DOHH2 (cell line): ENCODE results near the gene RPL5.

Experiments
- H3F3A ChIP-seq: fragments of 200-600 bp; sonication (generic), shearing (Covaris generic); 2 replicates; pipeline ENCODE4 v1.6.0; 2016; ENCODE audit warnings: antibody characterized with exemption, mild to moderate bottlenecking; ENCODE audit not compliant: control insufficient read depth, insufficient read depth
- H3K27ac ChIP-seq: fragments of 200-600 bp; sonication (generic); 2 replicates; pipeline ENCODE4 v1.5.1; 2014; ENCODE audit warnings: low read depth, mild to moderate bottlenecking, low read length, moderate library complexity
- H3K27me3 ChIP-seq: fragments of 200-600 bp; sonication (generic); 2 replicates; pipeline ENCODE4 v1.6.1; 2014; ENCODE audit warnings: mild to moderate bottlenecking, low read length, mixed read lengths; ENCODE audit not compliant: control insufficient read depth
- H3K36me3 ChIP-seq: fragments of 200-600 bp; sonication (generic); 2 replicates; pipeline ENCODE4 v1.6.1; 2014; ENCODE audit warnings: mild to moderate bottlenecking, low read length, moderate library complexity, mixed read lengths; ENCODE audit not compliant: control insufficient read depth
- H3K4me1 ChIP-seq: fragments of 200-600 bp; sonication (generic); 2 replicates; pipeline ENCODE4 v1.6.1; 2014; ENCODE audit warnings: mild to moderate bottlenecking, low read length, mixed read lengths; ENCODE audit not compliant: control insufficient read depth
- H3K4me2 ChIP-seq: fragments of 200-600 bp; sonication (generic); 2 replicates; pipeline ENCODE4 v1.6.0; 2014; ENCODE audit warnings: mild to moderate bottlenecking, low read length, moderate library complexity
- H3K4me3 ChIP-seq: fragments of 200-600 bp; sonication (generic); 2 replicates; pipeline ENCODE4 v1.5.1; 2014; ENCODE audit warnings: mild to moderate bottlenecking, low read length, mixed read lengths
- H3K79me2 ChIP-seq: fragments of 200-600 bp; sonication (generic); 2 replicates; pipeline ENCODE4 v1.6.1; 2014; ENCODE audit warnings: mild to moderate bottlenecking, low read length, mixed read lengths; ENCODE audit not compliant: control insufficient read depth
- H3K9me2 ChIP-seq: fragments of 200-600 bp; sonication (generic); replicated peaks from 2 replicates; pipeline ENCODE4 v1.6.1; 2014; ENCODE audit warnings: mild to moderate bottlenecking, low read length, mixed read lengths; ENCODE audit not compliant: control insufficient read depth
- H3K9me3 ChIP-seq: fragments of 200-600 bp; sonication (generic); 2 replicates; pipeline ENCODE4 v1.6.1; 2014; ENCODE audit warnings: antibody characterized with exemption, low read length, mixed read lengths; ENCODE audit not compliant: control insufficient read depth, insufficient read depth
- H4K20me1 ChIP-seq: fragments of 200-600 bp; sonication (generic); 2 replicates; pipeline ENCODE4 v1.6.0; 2014; ENCODE audit warnings: low read depth, mild to moderate bottlenecking, antibody characterized with exemption, low read length, moderate library complexity; ENCODE audit not compliant: control insufficient read depth, insufficient read depth
- CTCF ChIP-seq: fragments of 200-600 bp; sonication (generic); IDR thresholded peaks from one replicate; pipeline ENCODE4 v1.5.1; 2014; ENCODE audit warnings: antibody characterized with exemption, mild to moderate bottlenecking, low read depth, low read length; ENCODE audit not compliant: poor library complexity, severe bottlenecking
- EZH2phosphoT487 ChIP-seq: fragments of 200-600 bp; sonication (generic); IDR thresholded peaks from 2 replicates; pipeline ENCODE4 v1.6.1; 2017; ENCODE audit warnings: borderline replicate concordance, mild to moderate bottlenecking, antibody characterized with exemption, low read length, moderate library complexity, mixed read lengths

RPL5 gene

GRCh38 chr1:92822879-92823278 is 9.0 kb upstream of the RPL5 start:
- TF ChIP-seq CTCF: no peak
- TF ChIP-seq EZH2phosphoT487: no peak
- Histone ChIP-seq H3K27me3 (no peaks in the 10 kb centered on the region), H4K20me1 (no peaks in the 10 kb centered on the region), H3K4me3 (no peak overlapping the region), H3F3A (no peaks in the 10 kb centered on the region), H3K79me2 (no peaks in the 10 kb centered on the region), H3K27ac (no peak overlapping the region), H3K36me3 (no peaks in the 10 kb centered on the region), H3K9me3 (no peaks in the 10 kb centered on the region), H3K9me2 (no peaks in the 10 kb centered on the region), H3K4me1 (no peaks in the 10 kb centered on the region), H3K4me2 (no peak overlapping the region)

GRCh38 chr1:92826792-92827191 is 5.0 kb upstream of the RPL5 start:
- no peaks in the 10 kb centered on the region for H4K20me1 ChIP-seq
- H3K79me2 ChIP-seq: peaks cover under 1% of the 10 kb centered on the region
- no peak overlapping the region for H3K4me3 ChIP-seq
- no peaks in the 10 kb centered on the region for H3K27me3 ChIP-seq
- no peaks in the 10 kb centered on the region for H3F3A ChIP-seq
- H3K36me3 ChIP-seq: no peaks in the 10 kb centered on the region
- TF ChIP-seq EZH2phosphoT487 (no peak), CTCF (no peak)
- H3K9me2 ChIP-seq: no peaks in the 10 kb centered on the region
- H3K4me1 ChIP-seq: peaks cover 6% of the 10 kb centered on the region
- no peak overlapping the region for H3K4me2 ChIP-seq
- H3K27ac ChIP-seq: no peak overlapping the region
- H3K9me3 ChIP-seq: no peaks in the 10 kb centered on the region

- peaks cover 45% of the 10 kb centered on the region for H3K36me3 ChIP-seq
- H3F3A ChIP-seq: peaks cover 29% of the 10 kb centered on the region
- no peaks in the 10 kb centered on the region for H3K27me3 ChIP-seq
- H3K4me1 ChIP-seq: peaks cover 37% of the 10 kb centered on the region
- H3K4me3 ChIP-seq: peak overlapping the region; percentile 90
- H3K9me2 ChIP-seq: no peaks in the 10 kb centered on the region
- H3K4me2 ChIP-seq: peak overlapping the region; percentile 48
- H3K79me2 ChIP-seq: peaks cover 46% of the 10 kb centered on the region
- H4K20me1 ChIP-seq: peaks cover 33% of the 10 kb centered on the region
- H3K9me3 ChIP-seq: no peaks in the 10 kb centered on the region
- no peak overlapping the region for H3K27ac ChIP-seq
- TF ChIP-seq CTCF (no peak), EZH2phosphoT487 (no peak)
Measured at GRCh38 chr1:92831368-92831761, 475 bp upstream of the RPL5 start.
